ENCODE measurements around the gene IL27RA.

DNA sequence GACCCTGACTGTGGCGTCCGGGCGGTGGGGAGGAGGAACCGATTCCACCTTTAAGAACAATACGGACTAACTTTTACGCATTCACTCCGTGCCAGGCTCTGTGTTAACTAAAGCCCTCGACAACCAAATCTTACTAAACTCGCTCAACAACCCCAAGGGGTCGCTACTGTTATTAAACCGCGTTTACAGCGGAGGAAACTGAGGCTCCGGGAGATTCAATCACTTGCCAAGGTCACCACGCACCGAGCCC lies 57.8 kb downstream of the IL27RA start:
- TF ChIP-seq POLR2A (IDR thresholded peaks at IDR 0.05; ENCODE audit: low read length): no peak
- no peak for TF ChIP-seq GATA1 (IDR thresholded peaks at IDR 0.05; ENCODE audit: low read depth, low read length)

All from erythroblast (primary cell).